HepG2 (cell line): ENCODE measurements around the gene TPRN. TPM values are rescaled to one million over a fixed set of nuclear protein-coding genes. Genes with fewer than 3 reads are reported as not detected.

Experiments
- BRF2 ChIP-seq: sonication (generic); formaldehyde crosslinking; IDR thresholded peaks from 2 replicates; pipeline ENCODE4 v1.8.1; 2022; ENCODE audit warnings: mild to moderate bottlenecking, missing genetic modification reagents
- CENPBD1 ChIP-seq: sonication (generic); formaldehyde crosslinking; IDR thresholded peaks from 2 replicates; pipeline ENCODE4 v1.8.0; 2022; ENCODE audit warnings: missing genetic modification reagents, low read depth, mild to moderate bottlenecking, borderline replicate concordance
- GRHL1 ChIP-seq: sonication (generic); formaldehyde crosslinking; conservative IDR thresholded peaks from 2 replicates; pipeline ENCODE4 v1.8.0; 2022; ENCODE audit warnings: missing genetic modification reagents
- IRF1 ChIP-seq: sonication (generic); formaldehyde crosslinking; IDR thresholded peaks from 2 replicates; pipeline ENCODE4 v1.4.0; 2020; ENCODE audit warnings: low read depth, mild to moderate bottlenecking, missing genetic modification reagents
- KLF15 ChIP-seq: sonication (generic); formaldehyde crosslinking; IDR thresholded peaks from 2 replicates; pipeline ENCODE4 v1.8.1; 2023; ENCODE audit warnings: borderline replicate concordance, mild to moderate bottlenecking, inconsistent platforms, missing genetic modification reagents, mixed read lengths
- MAFK ChIP-seq, 2 experiments: IDR thresholded peaks in 1 of 2; conservative IDR thresholded peaks in 1 of 2; 2 replicates each; pipeline ENCODE4 v1.6.1; 2011; ENCODE audit warnings: improper control_type of control experiment in 2 of 2, low read length in 2 of 2
- NONO ChIP-seq, 2 experiments: fragments of 450-650 bp in 1 of 2; sonication (generic) in 1 of 2; formaldehyde crosslinking in 1 of 2; IDR thresholded peaks in 1 of 2; conservative IDR thresholded peaks in 1 of 2; 2 replicates each; pipeline versions ENCODE4 v1.6.1 to v1.8.0; 2017 to 2022; ENCODE audit warnings: mild to moderate bottlenecking in 1 of 2, missing genetic modification reagents in 1 of 2, moderate library complexity in 1 of 2
- RELA ChIP-seq: sonication (generic); formaldehyde crosslinking; IDR thresholded peaks from 2 replicates; pipeline ENCODE4 v1.4.0; 2020; ENCODE audit warnings: missing genetic modification reagents
- REPIN1 ChIP-seq: sonication (generic); formaldehyde crosslinking; IDR thresholded peaks from 2 replicates; pipeline ENCODE4 v1.8.0; 2022; ENCODE audit warnings: missing genetic modification reagents, low read depth, mild to moderate bottlenecking, borderline replicate concordance
- ZBTB3 ChIP-seq: sonication (generic); formaldehyde crosslinking; IDR thresholded peaks from 2 replicates; pipeline ENCODE4 v1.4.0; 2020; ENCODE audit warnings: low read depth, mild to moderate bottlenecking, moderate library complexity, missing genetic modification reagents, borderline replicate concordance
- ZNF343 ChIP-seq: sonication (generic); formaldehyde crosslinking; IDR thresholded peaks from 2 replicates; pipeline ENCODE4 v1.4.0; 2020; ENCODE audit warnings: mild to moderate bottlenecking, missing genetic modification reagents
- ZNF468 ChIP-seq: sonication (generic); formaldehyde crosslinking; IDR thresholded peaks from 2 replicates; pipeline ENCODE4 v1.8.0; 2022; ENCODE audit warnings: mild to moderate bottlenecking, moderate library complexity, missing genetic modification reagents
- ZNF609 ChIP-seq: sonication (generic); formaldehyde crosslinking; IDR thresholded peaks from 2 replicates; pipeline ENCODE4 v1.4.0; 2020; ENCODE audit warnings: mild to moderate bottlenecking, missing genetic modification reagents, borderline replicate concordance
- ZNF772 ChIP-seq: sonication (generic); formaldehyde crosslinking; IDR thresholded peaks from 2 replicates; pipeline ENCODE4 v1.5.0; 2020; ENCODE audit warnings: mild to moderate bottlenecking, missing genetic modification reagents
- ZUFSP ChIP-seq: sonication (generic); formaldehyde crosslinking; IDR thresholded peaks from 2 replicates; pipeline ENCODE4 v1.9.0; 2021; ENCODE audit warnings: missing genetic modification reagents, mild to moderate bottlenecking, borderline replicate concordance
- polyA plus RNA-seq, 8 experiments: library from polyadenylated mRNA; depleted of rRNA in 3 of 8; stranded (reverse) in 7 of 8; unstranded in 1 of 8; fragments of >200 nt; fragmentation: Illumina TruSeq in 4 of 8; extraction: Trizol in 4 of 8; gene quantifications; 2 replicates each; pipeline versions ENCODE4 v1.2.1 to v1.2.3, GENCODE V29; 2011 to 2016; ENCODE audit warnings: low read depth in 4 of 8, missing spikeins in 1 of 8, mixed read lengths in 1 of 8; ENCODE audit not compliant: insufficient read depth in 1 of 8
- total RNA-seq, 5 experiments: library from RNA; depleted of rRNA; stranded (reverse); fragments of >200 nt; fragmentation: Illumina TruSeq; extraction: Trizol; gene quantifications; 2 replicates each; pipeline ENCODE4 v1.2.3, GENCODE V29; 2016; ENCODE audit warnings: low read depth in 1 of 5

The TPRN gene
- total and polyA plus RNA-seq, 2 of the 13 experiments (the other 11 are each of a cell fraction or from before 2014, with no cell fraction given): 10.1 to 19.2 TPM

- peak; percentile 86 for TF ChIP-seq ZNF343
- no peak; the same call in 1 of the 2 replicates for TF ChIP-seq ZBTB3 (CRISPR knock-in tag)
- no peak for TF ChIP-seq CENPBD1 (CRISPR knock-in tag)
- peak; percentile 32; the same call in 1 of the 2 replicates for TF ChIP-seq ZNF609 (CRISPR knock-in tag)
- TF ChIP-seq IRF1: no peak
- TF ChIP-seq NONO (IDR thresholded peaks at IDR 0.05): no peak
- TF ChIP-seq NONO (CRISPR knock-in tag; conservative IDR thresholded peaks at IDR 0.05): peak; percentile 56; the same call in 1 of the 2 replicates
- TF ChIP-seq KLF15 (CRISPR knock-in tag): no peak; the same call in 1 of the 2 replicates
- no peak for TF ChIP-seq BRF2 (CRISPR knock-in tag)
- TF ChIP-seq REPIN1 (CRISPR knock-in tag): no peak
- TF ChIP-seq MAFK (conservative IDR thresholded peaks at IDR 0.05 in 1 of 2, IDR thresholded peaks at IDR 0.05 in 1 of 2; ENCODE audit: low read length in 2 of 2): no peak
- no peak for TF ChIP-seq GRHL1 (CRISPR knock-in tag)
- TF ChIP-seq ZNF772: peak; percentile 81; the same call in 1 of the 2 replicates
- no peak for TF ChIP-seq ZUFSP
- no peak for TF ChIP-seq ZNF468 (CRISPR knock-in tag)
- no peak for TF ChIP-seq RELA (CRISPR knock-in tag)
These were observed 39.8 kb upstream of the TPRN start (continued) for GRCh38 chr9:137240318-137240840.
